AG04449 (cell line): Measurements from ENCODE around the gene SERPINE2.

Experiments used
- CTCF ChIA-PET: fragments of 350-600 bp; formaldehyde crosslinking; extraction: SDS; loops from one replicate; lab custom pipeline; 2021; ENCODE audit warnings: antibody characterized with exemption; lab: Yijun Ruan, JAX
- POLR2A ChIA-PET: fragments of 400-600, 350-600 bp; formaldehyde crosslinking; extraction: SDS; loops from one replicate; lab custom pipeline; 2020; ENCODE audit warnings: antibody characterized with exemption, inconsistent platforms; lab: Yijun Ruan, JAX
- DNase-seq: peaks from one replicate; pipeline ENCODE4 v3.0.0-alpha.2; 2010; ENCODE audit warnings: low read depth, low spot score
- H3K4me3 ChIP-seq: 2 replicates; pipeline ENCODE4 v1.5.1; 2011; ENCODE audit warnings: low read depth, mild to moderate bottlenecking, control low read depth, low read length
- CTCF ChIP-seq: IDR thresholded peaks from one replicate; pipeline ENCODE4 v1.5.1; 2011; ENCODE audit warnings: mild to moderate bottlenecking, moderate library complexity, low read length, control low read depth, inconsistent platforms; ENCODE audit not compliant: insufficient read depth; ENCODE audit errors: missing control alignments

SERPINE2 gene

GRCh38 chr2:223996391-223996790 lies 42.7 kb downstream of the SERPINE2 start:
- no peak for TF ChIP-seq CTCF
- no peak for DNase-seq
- ChIA-PET POLR2A (no interaction called here), CTCF (interaction anchor here (5.9 to 10.6 kb wide), 3 partner anchors 11 to 288 kb away, joined by 99 to 414 read pairs (median 133); no protein-coding TSS in a partner anchor)
- no peak overlapping the region for H3K4me3 ChIP-seq

- ChIA-PET POLR2A (interaction anchor here (0.7 kb wide), 1 partner anchor 11 kb away, joined by 3 read pairs; no protein-coding TSS in a partner anchor), CTCF (interaction anchor here (1.0 to 10.6 kb wide), 8 partner anchors 9 to 374 kb away, joined by 3 to 414 read pairs (median 64); no protein-coding TSS in a partner anchor)
- no peak overlapping the region for H3K4me3 ChIP-seq
- no peak for TF ChIP-seq CTCF
- no peak for DNase-seq
Observed at GRCh38 chr2:223995569-223995968, 43.5 kb downstream of the SERPINE2 start.

- CTCF ChIA-PET: interaction anchor here (0.7 to 10.6 kb wide), 27 partner anchors 8 to 574 kb away, joined by 3 to 414 read pairs (median 6); no protein-coding TSS in a partner anchor
- no peak for DNase-seq
- no peak overlapping the region for H3K4me3 ChIP-seq
- TF ChIP-seq CTCF: no peak
- POLR2A ChIA-PET: no interaction called here
Observed at GRCh38 chr2:223994562-223995162, 44.4 kb downstream of the SERPINE2 start.

GRCh38 chr2:223993634-223994232 lies 45.4 kb downstream of the SERPINE2 start:
- POLR2A ChIA-PET: interaction anchor here (0.6 kb wide), 1 partner anchor 43 kb away, joined by 3 read pairs; no protein-coding TSS in a partner anchor
- H3K4me3 ChIP-seq: no peak overlapping the region
- peak; percentile 76 for TF ChIP-seq CTCF
- peak; percentile 52 for DNase-seq
- CTCF ChIA-PET: interaction anchor here (0.6 to 10.6 kb wide), 65 partner anchors 8 to 575 kb away, joined by 3 to 414 read pairs (median 4); partner anchors contain the start of genes MRPL44 and SERPINE2

- no peak for DNase-seq
- no peak for TF ChIP-seq CTCF
- CTCF ChIA-PET: interaction anchor here (4.7 to 10.6 kb wide), 4 partner anchors 12 to 293 kb away, joined by 81 to 414 read pairs (median 116); no protein-coding TSS in a partner anchor
- no peak overlapping the region for H3K4me3 ChIP-seq
- POLR2A ChIA-PET: no interaction called here
Observed at GRCh38 chr2:223991611-223992010, 47.5 kb downstream of the SERPINE2 start.

GRCh38 chr2:223989856-223990232 lies 49.2 kb downstream of the SERPINE2 start:
- POLR2A ChIA-PET: no interaction called here
- H3K4me3 ChIP-seq: no peak overlapping the region
- CTCF ChIA-PET: interaction anchor here (1.1 to 10.6 kb wide), 5 partner anchors 9 to 297 kb away, joined by 4 to 133 read pairs (median 7); no protein-coding TSS in a partner anchor
- no peak for TF ChIP-seq CTCF
- no peak for DNase-seq
